Mucosa of stomach (tissue), 1 donor: ENCODE measurements around the gene ZNF205.
A peak's percentile ranks its signal among the peaks of the same experiment; 100 is the strongest.
"Not testable (repeated sequence)": the region's sequence is repeated elsewhere in the genome, so short reads cannot be mapped to it uniquely, and the experiment has no call there.

Source experiments
- H3K27me3 ChIP-seq: one replicate; pipeline ENCODE4 v1.7.0; 2013; ENCODE audit warnings: mild to moderate bottlenecking, low read length; ENCODE audit not compliant: control insufficient read depth, insufficient read depth
- H3K36me3 ChIP-seq: one replicate; pipeline ENCODE4 v1.7.0; 2013; ENCODE audit warnings: low read length; ENCODE audit not compliant: control insufficient read depth, insufficient read depth
- H3K4me1 ChIP-seq: one replicate; pipeline ENCODE4 v1.7.0; 2013; ENCODE audit warnings: mild to moderate bottlenecking, low read length; ENCODE audit not compliant: control insufficient read depth, insufficient read depth
- H3K4me3 ChIP-seq: one replicate; pipeline ENCODE4 v1.7.0; 2013; ENCODE audit warnings: low read length
- H3K9ac ChIP-seq: one replicate; pipeline ENCODE4 v1.7.0; 2013; ENCODE audit warnings: mild to moderate bottlenecking, low read length, moderate library complexity
- H3K9me3 ChIP-seq: one replicate; pipeline ENCODE4 v1.7.0; 2013; ENCODE audit warnings: mild to moderate bottlenecking, low read length, moderate library complexity; ENCODE audit not compliant: control insufficient read depth
- donor health status: Pancreatic carcinoma.

ZNF205 gene

DNA sequence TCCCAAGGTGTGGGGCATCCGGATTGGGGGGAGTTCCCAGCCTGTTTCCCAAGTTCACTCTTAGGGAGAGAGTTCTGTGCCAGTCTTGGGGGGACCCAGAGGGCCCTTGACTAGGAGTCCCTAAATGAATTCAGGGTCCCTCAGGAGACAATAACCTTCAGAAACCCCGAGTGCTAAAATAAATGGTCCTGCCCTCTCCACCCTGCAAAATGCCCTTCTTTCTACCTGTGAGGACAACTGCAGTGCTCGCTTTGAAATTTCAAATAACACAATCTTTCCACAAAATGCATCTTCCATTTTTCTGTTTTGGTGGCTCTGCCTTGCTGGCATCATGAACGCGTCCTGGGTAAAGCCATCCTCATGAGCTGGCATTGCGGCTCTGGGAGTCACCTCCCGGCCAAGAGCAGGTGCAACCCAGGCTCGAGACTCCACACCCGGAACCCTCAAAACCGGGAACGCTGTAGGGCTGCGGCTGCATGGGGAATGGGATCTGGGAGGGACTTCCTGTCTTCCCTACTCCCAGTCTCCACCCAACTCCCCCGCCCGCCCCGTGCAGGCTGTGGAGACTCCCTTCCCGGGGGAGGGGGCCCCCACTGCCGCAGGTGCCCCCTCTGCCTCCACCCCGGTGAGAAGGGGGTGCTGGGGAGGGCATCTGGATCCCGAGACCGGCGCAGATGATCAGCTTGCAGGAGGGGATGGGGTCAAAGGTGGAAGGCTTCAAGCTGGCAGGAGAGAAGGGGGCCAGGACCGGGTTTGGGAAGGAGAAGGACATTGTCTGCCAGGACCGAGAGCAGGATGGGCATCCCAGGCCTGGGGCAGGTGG is at the start of gene ZNF205:
TSS of gene ZNF205 (plus strand) at position 529 of the 823 bp plus-strand sequence. CDS start 845 bp downstream, outside the sequence.
- no peaks in the 10 kb centered on the region for H3K36me3 ChIP-seq
- H3K4me1 ChIP-seq = peaks cover 23% of the 10 kb centered on the region
- H3K27me3 ChIP-seq = no peaks in the 10 kb centered on the region
- peak within 1 kb of the TSS; percentile 82 for H3K4me3 ChIP-seq
- no peaks in the 10 kb centered on the region for H3K9me3 ChIP-seq
- peak within 1 kb of the TSS; percentile 92 for H3K9ac ChIP-seq

DNA sequence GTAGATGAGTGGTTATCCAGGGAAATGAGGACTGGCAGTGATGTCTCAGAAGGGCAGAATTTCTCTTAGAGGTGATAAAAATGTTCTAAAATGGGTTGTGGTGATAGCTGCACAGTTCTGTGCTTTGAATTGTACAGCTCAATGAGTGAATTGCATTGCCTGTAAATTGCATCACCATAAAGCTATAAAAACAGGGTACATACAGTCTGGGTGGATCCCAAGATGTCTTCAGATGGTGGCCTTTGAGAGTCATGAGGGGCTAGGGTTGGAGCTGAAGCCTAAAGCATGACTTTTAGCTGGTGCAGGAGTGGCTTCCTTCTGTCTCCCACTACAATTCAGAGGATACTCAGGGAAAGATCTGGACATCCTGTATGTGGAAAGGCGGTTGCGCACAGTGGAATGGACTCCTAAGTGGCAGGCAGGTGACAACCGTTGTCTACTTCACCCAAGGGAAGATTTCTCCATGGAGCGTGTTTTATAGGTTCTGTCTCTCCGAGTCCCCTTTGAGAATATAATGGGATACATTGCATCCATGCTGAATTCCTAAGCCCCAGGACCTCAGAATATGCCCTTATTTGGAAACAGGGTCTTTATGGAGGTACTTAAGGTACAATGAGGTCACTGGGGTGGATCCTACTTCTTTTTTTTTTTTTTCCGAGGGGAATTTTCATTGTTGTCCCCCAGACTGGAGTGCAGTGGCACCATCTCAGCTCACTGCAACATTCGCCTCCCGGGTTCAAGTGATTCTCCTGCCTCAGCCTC is 48.6 kb upstream of the ZNF205 start:
- peaks cover 51% of the 10 kb centered on the region for H3K4me1 ChIP-seq
- no peak overlapping the region for H3K9ac ChIP-seq
- H3K9me3 ChIP-seq = no peaks in the 10 kb centered on the region
- H3K36me3 ChIP-seq = no peaks in the 10 kb centered on the region
- H3K27me3 ChIP-seq = no peaks in the 10 kb centered on the region
- H3K4me3 ChIP-seq = no peak overlapping the region

DNA sequence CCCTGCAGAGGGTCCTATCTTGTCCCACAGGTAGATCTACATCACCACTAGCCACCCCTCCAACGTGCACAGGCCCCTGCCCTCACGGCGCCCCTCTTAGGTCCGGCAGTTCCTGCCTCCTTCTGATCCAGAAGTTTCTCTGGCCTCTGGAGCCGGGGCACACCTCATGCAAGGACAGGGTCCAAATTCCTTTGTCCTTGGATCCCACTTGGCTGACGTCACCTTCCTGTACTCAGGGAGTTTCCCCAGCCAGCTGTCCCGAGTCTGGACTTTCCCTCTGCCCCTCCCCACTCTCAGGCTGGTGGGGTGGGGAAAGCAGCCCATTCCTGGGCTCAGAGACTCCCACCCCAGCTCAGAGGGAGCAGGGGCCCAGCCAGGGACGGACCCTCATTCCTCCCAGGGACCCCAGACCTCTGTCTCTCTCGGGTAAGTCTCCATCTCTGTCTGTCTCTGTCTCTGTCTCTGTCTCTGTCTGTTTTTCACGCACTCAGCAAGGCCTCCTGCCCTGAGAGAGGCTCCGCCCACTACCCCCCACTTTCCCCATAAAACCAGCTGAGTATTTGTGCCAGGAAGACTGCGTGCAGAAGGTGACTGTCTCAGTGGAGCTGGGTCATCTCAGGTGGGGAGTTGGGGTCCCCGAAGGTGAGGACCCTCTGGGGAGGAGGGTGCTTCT is 47.2 kb upstream of the ZNF205 start, which contains the start of gene IL32:
TSS of gene IL32 (plus strand) at position 572 of the 673 bp plus-strand sequence. CDS start 172 bp downstream, outside the sequence.
- H3K4me3 ChIP-seq = peak within 1 kb of the TSS; percentile 43
- no peaks in the 10 kb centered on the region for H3K9me3 ChIP-seq
- H3K4me1 ChIP-seq = peaks cover 43% of the 10 kb centered on the region
- no peaks in the 10 kb centered on the region for H3K27me3 ChIP-seq
- H3K9ac ChIP-seq = peak within 1 kb of the TSS; percentile 84
- no peaks in the 10 kb centered on the region for H3K36me3 ChIP-seq

DNA sequence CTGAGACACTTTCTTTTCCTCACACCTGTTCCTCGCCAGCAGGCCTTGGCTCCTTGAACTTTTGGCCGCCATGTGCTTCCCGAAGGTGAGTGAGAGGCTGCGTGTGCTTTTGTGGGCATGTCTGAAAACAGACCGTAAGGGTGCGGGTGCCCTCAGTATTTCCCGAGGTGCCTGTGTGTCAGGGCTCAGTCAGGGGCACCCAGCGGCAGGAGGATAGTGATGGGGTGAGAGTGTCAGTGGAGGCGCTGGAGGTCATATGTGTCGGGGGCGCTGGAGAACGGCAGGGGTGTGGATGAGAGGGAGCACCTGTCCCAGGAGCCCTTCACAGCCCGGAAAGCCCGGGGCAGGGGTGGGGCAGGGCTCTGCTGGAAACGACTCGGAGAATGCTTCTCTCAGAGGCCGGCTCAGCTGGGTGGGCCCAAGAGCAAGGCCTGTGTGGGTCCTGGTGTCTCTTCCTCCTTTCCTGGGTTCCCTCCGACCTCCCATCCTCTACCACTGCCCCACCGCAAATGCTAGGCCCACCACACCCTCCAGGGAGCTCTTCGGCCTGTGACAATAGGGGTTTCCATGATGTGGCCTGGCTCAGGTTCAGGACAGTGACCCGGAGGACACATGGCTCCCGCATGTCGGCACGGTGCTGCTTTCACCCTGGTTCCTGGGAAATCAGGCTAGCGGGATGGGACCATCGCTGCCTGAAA is 46.5 kb upstream of the ZNF205 start:
- no peaks in the 10 kb centered on the region for H3K36me3 ChIP-seq
- H3K9ac ChIP-seq = peak overlapping the region; percentile 84
- peak overlapping the region; percentile 43 for H3K4me3 ChIP-seq
- no peaks in the 10 kb centered on the region for H3K9me3 ChIP-seq
- H3K4me1 ChIP-seq = peaks cover 39% of the 10 kb centered on the region
- H3K27me3 ChIP-seq = no peaks in the 10 kb centered on the region

DNA sequence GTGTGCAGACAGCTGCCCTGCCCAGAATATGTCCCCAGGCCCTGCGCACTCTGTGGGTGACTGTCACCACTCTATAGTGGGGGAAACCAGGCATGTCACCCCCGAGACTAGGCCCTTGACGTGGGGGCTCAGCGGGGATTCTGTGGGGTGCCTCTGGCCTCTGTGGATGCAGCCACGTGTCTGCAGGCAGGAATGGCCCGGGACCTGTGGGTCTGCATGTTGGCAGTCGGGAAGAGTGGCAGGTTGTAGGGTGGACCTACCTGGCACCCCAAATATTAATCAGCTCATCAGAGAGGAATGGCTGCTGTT is 46.0 kb upstream of the ZNF205 start:
- no peaks in the 10 kb centered on the region for H3K9me3 ChIP-seq
- H3K36me3 ChIP-seq = no peaks in the 10 kb centered on the region
- no peaks in the 10 kb centered on the region for H3K27me3 ChIP-seq
- peaks cover 39% of the 10 kb centered on the region for H3K4me1 ChIP-seq
- H3K4me3 ChIP-seq = peak overlapping the region; percentile 43
- peak overlapping the region; percentile 84 for H3K9ac ChIP-seq

DNA sequence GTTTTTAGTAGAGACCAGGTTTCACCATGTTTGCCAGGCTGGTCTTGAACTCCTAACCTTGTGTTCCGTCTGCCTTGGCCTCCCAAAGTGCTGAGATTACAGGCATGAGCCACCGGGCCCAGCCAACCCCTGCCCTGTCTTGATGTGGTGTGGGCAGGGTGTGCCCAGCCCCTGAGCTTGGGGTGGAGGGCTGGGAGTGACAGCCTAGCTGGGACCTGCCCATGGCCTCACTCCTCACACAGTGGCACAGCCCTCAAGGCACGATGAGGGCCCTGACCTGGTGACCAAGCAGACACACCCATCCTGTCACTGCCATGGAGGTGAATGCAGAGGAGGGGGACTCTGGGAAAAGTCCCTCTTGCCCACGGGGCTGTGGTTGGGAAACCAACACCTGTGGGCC is 43.9 kb upstream of the ZNF205 start:
- H3K9me3 ChIP-seq = no peaks in the 10 kb centered on the region
- H3K4me3 ChIP-seq = no peak overlapping the region
- no peak overlapping the region for H3K9ac ChIP-seq
- no peaks in the 10 kb centered on the region for H3K27me3 ChIP-seq
- peaks cover 39% of the 10 kb centered on the region for H3K4me1 ChIP-seq
- no peaks in the 10 kb centered on the region for H3K36me3 ChIP-seq

- not testable (repeated sequence) for H3K9me3 ChIP-seq, H3K27me3 ChIP-seq, H3K36me3 ChIP-seq, H3K4me3 ChIP-seq, H3K9ac ChIP-seq
- peaks cover 39% of the 10 kb centered on the region for H3K4me1 ChIP-seq
Measured at GRCh38 chr16:3069146-3069545, 43.2 kb upstream of the ZNF205 start.

- H3K27me3 ChIP-seq = no peaks in the 10 kb centered on the region
- no peaks in the 10 kb centered on the region for H3K9me3 ChIP-seq
- no peaks in the 10 kb centered on the region for H3K36me3 ChIP-seq
- no peak overlapping the region for H3K4me3 ChIP-seq
- H3K4me1 ChIP-seq = peaks cover 27% of the 10 kb centered on the region
- no peak overlapping the region for H3K9ac ChIP-seq
Measured at GRCh38 chr16:3070608-3071111, 41.7 kb upstream of the ZNF205 start.

- H3K9me3 ChIP-seq = no peaks in the 10 kb centered on the region
- no peaks in the 10 kb centered on the region for H3K27me3 ChIP-seq
- H3K36me3 ChIP-seq = no peaks in the 10 kb centered on the region
- H3K4me3 ChIP-seq = no peak overlapping the region
- H3K9ac ChIP-seq = no peak overlapping the region
- peaks cover 17% of the 10 kb centered on the region for H3K4me1 ChIP-seq
Measured at GRCh38 chr16:3071655-3072054, 40.7 kb upstream of the ZNF205 start.

DNA sequence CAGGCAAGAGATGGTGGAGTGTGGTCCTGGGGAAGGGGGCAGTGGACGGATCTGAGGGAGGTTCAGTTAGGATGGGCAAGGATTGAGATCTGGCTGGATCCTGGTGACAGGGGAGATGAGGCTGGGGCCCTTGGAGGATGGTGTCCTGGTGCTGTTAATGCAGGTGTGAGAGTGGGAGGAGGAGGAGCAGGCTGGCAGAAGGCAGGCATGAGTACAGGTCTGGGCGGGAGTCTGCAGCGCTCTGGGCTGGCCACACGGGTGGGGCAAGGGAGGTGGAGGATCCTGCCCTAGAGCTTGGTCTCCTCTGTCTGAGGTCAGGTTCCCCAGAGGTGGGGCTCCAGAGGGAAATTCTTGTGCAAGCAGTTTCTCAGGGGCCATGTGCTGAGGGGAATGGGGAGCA is 40.2 kb upstream of the ZNF205 start:
- peaks cover 12% of the 10 kb centered on the region for H3K4me1 ChIP-seq
- not testable (repeated sequence) for H3K4me3 ChIP-seq, H3K9ac ChIP-seq

GRCh38 chr16:3072576-3073263 is 39.7 kb upstream of the ZNF205 start:
- not testable (repeated sequence) for H3K9me3 ChIP-seq, H3K36me3 ChIP-seq, H3K4me1 ChIP-seq, H3K27me3 ChIP-seq, H3K4me3 ChIP-seq, H3K9ac ChIP-seq

More for the DNA sequence above, 40.2 kb upstream of the ZNF205 start:
- H3K27me3 ChIP-seq, H3K36me3 ChIP-seq, H3K9me3 ChIP-seq: not testable (repeated sequence)
